Neural progenitor cell (in vitro differentiated cells): ENCODE results near the gene TRAF4.

ENCODE experiments used
- EZH2 ChIP-seq: fragments of 200-600 bp; sonication (generic); IDR thresholded peaks from 2 replicates; pipeline ENCODE4 v1.6.1; 2017; ENCODE audit warnings: antibody characterized with exemption, mild to moderate bottlenecking, moderate library complexity
- TF ChIP-seq, protein P1 (sequence below): fragments of 200-600 bp; sonication (generic); IDR thresholded peaks from 2 replicates; pipeline ENCODE4 v1.5.1; 2017; ENCODE audit warnings: antibody characterized with exemption, mild to moderate bottlenecking

DNA sequence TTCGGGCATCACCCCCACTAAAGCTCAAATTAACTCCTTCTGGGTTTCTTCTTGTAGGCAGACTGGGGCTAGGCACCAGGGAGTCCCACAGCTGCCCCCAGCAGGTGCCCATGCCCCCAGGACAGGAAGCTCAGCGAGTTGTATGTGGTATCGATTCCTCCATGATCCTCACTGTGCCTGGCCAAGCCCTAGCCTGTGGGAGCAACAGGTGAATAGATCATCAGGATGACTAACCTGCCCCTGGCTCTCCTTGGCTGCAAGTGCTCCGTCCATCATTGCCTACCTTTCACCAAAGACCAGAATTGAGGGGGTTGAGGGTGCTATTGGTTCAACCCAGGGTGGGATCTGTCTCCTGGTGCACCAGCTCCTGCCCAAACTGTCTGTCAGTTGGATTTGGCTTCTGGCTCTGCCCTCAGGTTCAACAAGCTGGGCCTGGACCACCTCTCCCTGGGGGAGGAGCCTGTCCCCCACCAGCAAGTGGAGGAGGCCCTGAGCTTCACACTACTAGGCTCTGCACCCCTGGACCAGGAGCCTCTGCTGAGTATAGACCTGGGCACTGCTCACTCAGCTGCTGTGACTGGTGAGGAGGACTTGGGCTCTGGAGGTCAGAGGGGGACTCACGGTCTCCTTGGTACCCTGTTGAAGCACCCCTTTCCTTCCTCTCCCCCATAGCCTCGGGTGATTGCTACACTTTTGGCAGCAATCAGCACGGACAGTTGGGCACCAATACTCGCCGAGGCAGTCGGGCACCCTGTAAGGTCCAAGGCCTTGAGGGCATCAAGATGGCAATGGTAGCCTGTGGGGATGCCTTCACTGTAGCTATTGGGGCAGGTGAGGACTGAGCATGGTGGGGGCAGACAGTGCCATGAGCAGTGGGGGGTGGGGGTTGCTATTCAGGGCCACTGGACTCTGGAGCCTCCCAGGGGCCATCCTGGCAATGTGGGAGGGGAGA lies 3.1 kb upstream of the TRAF4 start:
- TF ChIP-seq, protein P1, sequence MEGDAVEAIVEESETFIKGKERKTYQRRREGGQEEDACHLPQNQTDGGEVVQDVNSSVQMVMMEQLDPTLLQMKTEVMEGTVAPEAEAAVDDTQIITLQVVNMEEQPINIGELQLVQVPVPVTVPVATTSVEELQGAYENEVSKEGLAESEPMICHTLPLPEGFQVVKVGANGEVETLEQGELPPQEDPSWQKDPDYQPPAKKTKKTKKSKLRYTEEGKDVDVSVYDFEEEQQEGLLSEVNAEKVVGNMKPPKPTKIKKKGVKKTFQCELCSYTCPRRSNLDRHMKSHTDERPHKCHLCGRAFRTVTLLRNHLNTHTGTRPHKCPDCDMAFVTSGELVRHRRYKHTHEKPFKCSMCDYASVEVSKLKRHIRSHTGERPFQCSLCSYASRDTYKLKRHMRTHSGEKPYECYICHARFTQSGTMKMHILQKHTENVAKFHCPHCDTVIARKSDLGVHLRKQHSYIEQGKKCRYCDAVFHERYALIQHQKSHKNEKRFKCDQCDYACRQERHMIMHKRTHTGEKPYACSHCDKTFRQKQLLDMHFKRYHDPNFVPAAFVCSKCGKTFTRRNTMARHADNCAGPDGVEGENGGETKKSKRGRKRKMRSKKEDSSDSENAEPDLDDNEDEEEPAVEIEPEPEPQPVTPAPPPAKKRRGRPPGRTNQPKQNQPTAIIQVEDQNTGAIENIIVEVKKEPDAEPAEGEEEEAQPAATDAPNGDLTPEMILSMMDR: no peak
- no peak for TF ChIP-seq EZH2
